ENCODE measurements around the gene TBC1D5. TPM values are rescaled to one million over a fixed set of nuclear protein-coding genes. Genes with fewer than 3 reads are reported as not detected.
A peak's percentile ranks its signal among the peaks of the same experiment; 100 is the strongest.

Gene TBC1D5
- total and polyA plus RNA-seq, 2 of the 8 experiments (the other 6 are each of a cell fraction or from before 2014, with no cell fraction given) = 11.0 to 22.9 TPM

GRCh38 chr3:17619968-17620367 is 122.5 kb downstream of the TBC1D5 start:
- Histone ChIP-seq H4K8ac (ENCODE audit: extremely low read depth, insufficient read depth, low read length) (no peak overlapping the region), H4K91ac (replicated peaks; ENCODE audit: insufficient read length, low read length) (no peak overlapping the region), H4K5ac (ENCODE audit: insufficient read length, low read depth, low read length) (no peak overlapping the region), H3K9me3 (ENCODE audit: insufficient read depth in 2 of 2, low read depth in 1 of 2, low read length in 1 of 2) (no peaks in the 10 kb centered on the region), H2AFZ (ENCODE audit: low read length) (no peak overlapping the region), H2BK15ac (ENCODE audit: low read length) (no peak overlapping the region), H3K27ac (ENCODE audit: low read depth, low read length) (no peak overlapping the region), H4K20me1 (replicated peaks in 1 of 2; ENCODE audit: control insufficient read depth in 1 of 2, insufficient read depth in 2 of 2, low read length in 2 of 2) (no peaks in the 10 kb centered on the region), H2BK20ac (ENCODE audit: low read length) (no peak overlapping the region), H3K79me2 (ENCODE audit: control insufficient read depth in 1 of 2, insufficient read depth in 2 of 2, low read length in 2 of 2) (no peaks in the 10 kb centered on the region), H3K23ac (ENCODE audit: insufficient read length) (no peak overlapping the region), H3K9ac (replicated peaks in 1 of 4; ENCODE audit: extremely low read depth in 1 of 4, low read depth in 3 of 4, low read length in 3 of 4) (no peak overlapping the region), H3K4me2 (ENCODE audit: insufficient read depth in 1 of 2, low read depth in 2 of 2, low read length in 2 of 2) (no peak overlapping the region), H3K4me1 (replicated peaks in 1 of 4; ENCODE audit: control insufficient read depth in 3 of 4, insufficient read depth in 4 of 4, low read length in 3 of 4) (peaks cover 0 to 8% (median under 1%) of the 10 kb centered on the region in 4 experiments; a peak in 3 of 7 replicates), H3K18ac (ENCODE audit: extremely low read depth, low read length) (no peak overlapping the region), H3K4ac (replicated peaks; ENCODE audit: insufficient read length, low read depth, low read length) (no peak overlapping the region), H3K23me2 (ENCODE audit: low read depth, low read length) (no peaks in the 10 kb centered on the region), H2AK5ac (ENCODE audit: low read depth, low read length) (no peak overlapping the region), H3K14ac (ENCODE audit: insufficient read length) (no peak overlapping the region), H2BK120ac (replicated peaks; ENCODE audit: low read depth, low read length) (no peak overlapping the region), H3K56ac (replicated peaks; ENCODE audit: insufficient read length, low read depth, low read length) (no peak overlapping the region), H2BK5ac (ENCODE audit: low read depth, low read length) (0 out of 2 replicates have a peak overlapping the region, but pooled peaks have one; percentile 37), H3K79me1 (ENCODE audit: low read depth, low read length) (no peaks in the 10 kb centered on the region), H3K27me3 (replicated peaks in 1 of 4; ENCODE audit: control insufficient read depth in 3 of 4, extremely low read depth in 1 of 4, insufficient read depth in 3 of 4, low read length in 3 of 4) (no peaks in the 10 kb centered on the region), H3K36me3 (ENCODE audit: control insufficient read depth in 2 of 4, insufficient read depth in 4 of 4, low read length in 3 of 4) (no peaks in the 10 kb centered on the region), H2BK12ac (ENCODE audit: low read depth, low read length) (0 out of 2 replicates have a peak overlapping the region, but pooled peaks have one; percentile 28), H3K4me3 (ENCODE audit: extremely low read depth in 1 of 4, insufficient read depth in 2 of 4, low read depth in 3 of 4, low read length in 4 of 4) (no peak overlapping the region)
- FAIRE-seq = no peak
- POLR2A ChIA-PET (ENCODE audit: partially characterized antibody) = no interaction called here
- 88% methylated on average over 3 of the region's 3 CpGs; no CpG with 5 or more reads in 1 of the 2 experiments for WGBS, 2 experiments (ENCODE audit: extremely low coverage in 1 of 2, insufficient coverage in 1 of 2, insufficient read length in 1 of 2, insufficient replicate concordance in 2 of 2, low coverage in 1 of 2, low lambda C conversion rate in 2 of 2, missing lambda C conversion rate in 1 of 2)
- CTCF ChIA-PET (ENCODE audit: partially characterized antibody) = no interaction called here
- no peak for DNase-seq (ENCODE audit: low read depth in 1 of 2, low spot score in 2 of 2)
- no peak for TF ChIP-seq BRCA1 (IDR thresholded peaks at IDR 0.05; ENCODE audit: low read depth, low read length)
- no peak for TF ChIP-seq CHD1 (IDR thresholded peaks at IDR 0.05; ENCODE audit: low read depth, low read length)
- TF ChIP-seq TEAD4 (IDR thresholded peaks at IDR 0.05; ENCODE audit: low read depth, low read length) = no peak
- no peak for TF ChIP-seq EGR1 (IDR thresholded peaks at IDR 0.05; ENCODE audit: borderline replicate concordance, low read depth, low read length)
- TF ChIP-seq CBX5 (IDR thresholded peaks at IDR 0.05; ENCODE audit: low read depth, low read length) = no peak
- TF ChIP-seq EZH2 (IDR thresholded peaks at IDR 0.05; ENCODE audit: low read depth, low read length, severe bottlenecking) = no peak
- no peak for TF ChIP-seq SP2 (IDR thresholded peaks at IDR 0.05; ENCODE audit: low read length)
- TF ChIP-seq CEBPB (IDR thresholded peaks at IDR 0.05; ENCODE audit: low read depth, low read length) = no peak
- no peak for TF ChIP-seq HDAC6 (IDR thresholded peaks at IDR 0.05; ENCODE audit: low read depth, low read length)
